ENCODE results near the gene SREBF2. TPM values are rescaled to one million over a fixed set of nuclear protein-coding genes. Genes with fewer than 3 reads are reported as not detected.

SREBF2 gene
- total RNA-seq, 1 donor from 2014 or later: 44.2 TPM

DNA sequence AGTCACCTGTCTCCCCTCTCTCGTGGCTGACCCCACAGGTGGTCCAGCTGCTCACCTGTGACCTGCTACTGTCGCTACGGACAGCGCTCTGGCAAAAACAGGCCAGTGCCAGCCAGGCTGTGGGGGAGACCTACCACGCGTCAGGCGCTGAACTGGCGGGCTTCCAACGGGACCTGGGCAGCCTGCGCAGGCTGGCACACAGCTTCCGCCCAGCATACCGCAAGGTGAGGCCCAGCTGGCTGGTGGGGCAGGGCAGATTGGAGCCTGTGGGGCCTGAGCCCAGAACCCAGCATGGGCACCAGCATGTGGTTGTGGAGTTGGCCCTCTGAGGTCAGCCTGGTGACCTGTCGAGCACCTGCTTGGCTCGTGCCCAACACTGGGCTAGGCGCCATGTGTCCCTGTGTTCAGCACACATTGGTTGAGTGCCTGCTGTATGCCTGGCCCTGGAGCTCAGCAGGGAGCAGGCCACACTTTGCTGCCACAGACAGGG is 70.1 kb downstream of the SREBF2 start:
- no peaks in the 10 kb centered on the region for H3K27me3 ChIP-seq (ENCODE audit: control insufficient read depth, insufficient read depth, low read length)
- TF ChIP-seq, protein P1, sequence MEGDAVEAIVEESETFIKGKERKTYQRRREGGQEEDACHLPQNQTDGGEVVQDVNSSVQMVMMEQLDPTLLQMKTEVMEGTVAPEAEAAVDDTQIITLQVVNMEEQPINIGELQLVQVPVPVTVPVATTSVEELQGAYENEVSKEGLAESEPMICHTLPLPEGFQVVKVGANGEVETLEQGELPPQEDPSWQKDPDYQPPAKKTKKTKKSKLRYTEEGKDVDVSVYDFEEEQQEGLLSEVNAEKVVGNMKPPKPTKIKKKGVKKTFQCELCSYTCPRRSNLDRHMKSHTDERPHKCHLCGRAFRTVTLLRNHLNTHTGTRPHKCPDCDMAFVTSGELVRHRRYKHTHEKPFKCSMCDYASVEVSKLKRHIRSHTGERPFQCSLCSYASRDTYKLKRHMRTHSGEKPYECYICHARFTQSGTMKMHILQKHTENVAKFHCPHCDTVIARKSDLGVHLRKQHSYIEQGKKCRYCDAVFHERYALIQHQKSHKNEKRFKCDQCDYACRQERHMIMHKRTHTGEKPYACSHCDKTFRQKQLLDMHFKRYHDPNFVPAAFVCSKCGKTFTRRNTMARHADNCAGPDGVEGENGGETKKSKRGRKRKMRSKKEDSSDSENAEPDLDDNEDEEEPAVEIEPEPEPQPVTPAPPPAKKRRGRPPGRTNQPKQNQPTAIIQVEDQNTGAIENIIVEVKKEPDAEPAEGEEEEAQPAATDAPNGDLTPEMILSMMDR (IDR thresholded peaks at IDR 0.05; ENCODE audit: insufficient read depth, low read length, severe bottlenecking): no peak
- H3K36me3 ChIP-seq (ENCODE audit: control insufficient read depth, insufficient read depth, low read length): peaks cover 56% of the 10 kb centered on the region
- DNase-seq (ENCODE audit: low read depth) (no peak), FAIRE-seq (no peak)
- no peak overlapping the region for H3K4me3 ChIP-seq (ENCODE audit: low read depth, low read length)

DNA sequence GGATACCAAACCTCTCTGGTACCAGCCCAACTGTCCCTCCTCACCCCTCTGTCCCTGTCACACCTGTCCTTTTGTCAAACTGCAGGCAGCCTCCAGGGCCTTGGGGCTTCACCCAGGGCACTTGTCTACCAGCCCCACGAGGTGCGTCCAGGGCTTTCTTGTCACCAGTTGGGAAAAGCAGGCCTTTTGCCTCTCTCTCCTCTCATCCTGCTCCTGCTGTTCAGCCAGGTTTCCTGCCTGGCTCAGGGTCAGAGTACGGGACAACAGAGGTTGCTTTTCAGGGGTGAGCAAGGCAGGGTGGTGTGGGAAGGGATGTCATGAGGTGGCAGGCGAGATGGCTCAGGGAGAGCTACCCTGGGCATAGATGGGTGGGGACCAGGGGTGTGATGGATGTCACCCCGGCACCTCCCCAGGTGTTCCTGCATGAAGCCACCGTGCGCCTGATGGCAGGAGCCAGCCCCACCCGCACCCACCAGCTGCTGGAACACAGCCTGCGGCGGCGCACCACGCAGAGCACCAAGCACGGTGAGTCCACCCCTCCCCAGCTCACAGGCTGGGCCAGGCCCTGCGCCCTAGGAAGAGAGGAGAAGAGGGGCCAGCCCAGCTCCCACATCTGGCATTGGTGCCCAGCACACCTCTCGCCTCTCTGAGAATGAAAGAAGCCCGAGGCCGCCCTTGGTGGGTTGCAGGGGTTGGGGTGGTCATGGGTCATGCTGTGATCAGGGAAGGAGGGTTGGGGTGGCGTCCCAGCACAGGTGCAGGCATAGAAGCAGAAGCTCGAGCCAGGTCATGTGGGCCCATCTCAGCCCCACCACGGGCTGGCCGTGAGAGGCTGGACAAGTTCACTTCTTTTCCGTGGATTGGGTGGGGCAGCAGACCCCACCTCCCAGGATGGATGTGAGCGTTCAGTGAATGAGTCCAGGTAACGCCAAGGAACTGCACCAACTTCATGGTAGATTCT is 71.8 kb downstream of the SREBF2 start:
- no peak for FAIRE-seq
- Histone ChIP-seq H3K4me3 (ENCODE audit: low read depth, low read length) (no peak overlapping the region), H3K36me3 (ENCODE audit: control insufficient read depth, insufficient read depth, low read length) (peaks cover 41% of the 10 kb centered on the region)

DNA sequence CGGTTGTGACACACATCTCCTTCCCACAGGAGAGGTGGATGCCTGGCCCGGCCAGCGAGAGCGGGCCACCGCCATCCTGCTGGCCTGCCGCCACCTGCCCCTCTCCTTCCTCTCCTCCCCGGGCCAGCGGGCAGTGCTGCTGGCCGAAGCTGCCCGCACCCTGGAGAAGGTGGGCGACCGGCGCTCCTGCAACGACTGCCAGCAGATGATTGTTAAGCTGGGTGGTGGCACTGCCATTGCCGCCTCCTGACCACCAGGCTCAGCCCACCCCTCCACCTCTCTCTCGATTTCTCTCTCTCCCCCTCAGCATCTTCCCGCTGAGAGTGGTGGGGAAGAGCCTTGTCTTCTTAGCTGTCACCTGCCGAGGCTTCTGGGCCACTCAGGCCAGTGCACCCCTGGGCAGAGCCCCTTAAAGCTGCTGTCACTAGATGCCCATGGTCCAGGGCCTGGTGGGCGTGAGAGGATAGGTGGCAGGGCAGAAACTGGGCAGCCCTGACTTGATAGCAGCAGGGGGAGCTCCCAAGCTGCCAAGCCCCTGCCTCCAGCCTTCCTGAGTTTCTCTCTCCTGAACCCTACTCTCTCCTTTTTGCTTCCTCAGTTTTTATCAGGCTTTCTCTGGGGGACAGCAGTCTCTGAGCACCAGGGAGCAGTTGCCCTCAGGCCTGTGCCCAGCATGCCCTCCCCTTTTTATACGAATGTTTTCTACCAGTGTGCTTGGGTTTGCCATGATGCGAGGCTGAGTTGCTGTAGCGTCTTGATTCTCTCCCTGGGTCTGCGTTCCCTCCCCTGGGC is 72.7 kb downstream of the SREBF2 start:
- no peak for FAIRE-seq
- no peak overlapping the region for H3K4me3 ChIP-seq (ENCODE audit: low read depth, low read length)
- H3K27me3 ChIP-seq (ENCODE audit: control insufficient read depth, insufficient read depth, low read length): peaks cover 1% of the 10 kb centered on the region
- no peak for DNase-seq (ENCODE audit: low read depth)
- H3K36me3 ChIP-seq (ENCODE audit: control insufficient read depth, insufficient read depth, low read length): peaks cover 35% of the 10 kb centered on the region
- TF ChIP-seq, protein P1 (IDR thresholded peaks at IDR 0.05; ENCODE audit: insufficient read depth, low read length, severe bottlenecking): no peak

More for the DNA sequence above, 71.8 kb downstream of the SREBF2 start:
- no peaks in the 10 kb centered on the region for H3K27me3 ChIP-seq (ENCODE audit: control insufficient read depth, insufficient read depth, low read length)
- TF ChIP-seq, protein P1 (IDR thresholded peaks at IDR 0.05; ENCODE audit: insufficient read depth, low read length, severe bottlenecking): no peak
- no peak for DNase-seq (ENCODE audit: low read depth)

DNA sequence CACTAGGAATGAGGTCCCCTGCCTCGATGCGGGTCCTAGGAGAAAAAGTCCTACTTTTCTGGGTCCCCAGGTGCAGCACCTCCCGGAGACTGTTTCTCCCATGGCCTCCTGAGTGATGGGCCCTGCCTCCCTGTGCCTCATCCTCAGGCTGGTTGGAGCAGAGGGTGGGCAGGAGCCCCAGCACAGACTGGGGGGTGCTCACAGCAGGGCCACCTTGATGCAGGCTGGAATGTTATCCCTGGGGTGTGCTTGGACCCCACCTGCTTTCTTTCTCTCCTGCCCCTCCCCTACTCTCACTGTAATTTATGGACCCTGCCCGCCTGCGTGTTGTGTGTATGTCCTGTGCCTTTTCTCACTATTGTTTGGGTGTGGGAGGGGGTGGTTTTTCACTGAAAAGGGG is 73.9 kb downstream of the SREBF2 start:
- H3K27me3 ChIP-seq (ENCODE audit: control insufficient read depth, insufficient read depth, low read length): peaks cover 11% of the 10 kb centered on the region
- TF ChIP-seq, protein P1 (IDR thresholded peaks at IDR 0.05; ENCODE audit: insufficient read depth, low read length, severe bottlenecking): no peak
- no peak overlapping the region for H3K4me3 ChIP-seq (ENCODE audit: low read depth, low read length)
- FAIRE-seq (no peak), DNase-seq (ENCODE audit: low read depth) (no peak)
- H3K36me3 ChIP-seq (ENCODE audit: control insufficient read depth, insufficient read depth, low read length): peaks cover 29% of the 10 kb centered on the region

- FAIRE-seq (peak; percentile 92), DNase-seq (ENCODE audit: low read depth) (no peak)
- H3K27me3 ChIP-seq (ENCODE audit: control insufficient read depth, insufficient read depth, low read length): peaks cover 18% of the 10 kb centered on the region
- H3K4me3 ChIP-seq (ENCODE audit: low read depth, low read length): no peak overlapping the region
- TF ChIP-seq, protein P1 (IDR thresholded peaks at IDR 0.05; ENCODE audit: insufficient read depth, low read length, severe bottlenecking): no peak
- H3K36me3 ChIP-seq (ENCODE audit: control insufficient read depth, insufficient read depth, low read length): peaks cover 27% of the 10 kb centered on the region
These were observed 74.8 kb downstream of the SREBF2 start for GRCh38 chr22:41907436-41908401.

Measured in bronchial epithelial cell (primary cell).